HepG2 (cell line): ENCODE data around the gene ATOSB.

Source experiments
- MYC ChIP-seq: sonication (generic); formaldehyde crosslinking; IDR thresholded peaks from 2 replicates; pipeline ENCODE4 v1.9.0; 2021; ENCODE audit warnings: missing genetic modification reagents, borderline replicate concordance
- NFYC ChIP-seq: IDR thresholded peaks from 2 replicates; pipeline ENCODE4 v1.6.1; 2016; ENCODE audit warnings: missing genetic modification reagents, missing compliant biosample characterization
- SIX4 ChIP-seq: sonication (generic); formaldehyde crosslinking; IDR thresholded peaks from 2 replicates; pipeline ENCODE4 v1.4.0; 2020; ENCODE audit warnings: missing genetic modification reagents
- TF ChIP-seq, protein P1 (sequence below): sonication (generic); formaldehyde crosslinking; IDR thresholded peaks from 2 replicates; pipeline ENCODE4 v1.8.1; 2023; ENCODE audit warnings: missing genetic modification reagents, inconsistent platforms, borderline replicate concordance

DNA sequence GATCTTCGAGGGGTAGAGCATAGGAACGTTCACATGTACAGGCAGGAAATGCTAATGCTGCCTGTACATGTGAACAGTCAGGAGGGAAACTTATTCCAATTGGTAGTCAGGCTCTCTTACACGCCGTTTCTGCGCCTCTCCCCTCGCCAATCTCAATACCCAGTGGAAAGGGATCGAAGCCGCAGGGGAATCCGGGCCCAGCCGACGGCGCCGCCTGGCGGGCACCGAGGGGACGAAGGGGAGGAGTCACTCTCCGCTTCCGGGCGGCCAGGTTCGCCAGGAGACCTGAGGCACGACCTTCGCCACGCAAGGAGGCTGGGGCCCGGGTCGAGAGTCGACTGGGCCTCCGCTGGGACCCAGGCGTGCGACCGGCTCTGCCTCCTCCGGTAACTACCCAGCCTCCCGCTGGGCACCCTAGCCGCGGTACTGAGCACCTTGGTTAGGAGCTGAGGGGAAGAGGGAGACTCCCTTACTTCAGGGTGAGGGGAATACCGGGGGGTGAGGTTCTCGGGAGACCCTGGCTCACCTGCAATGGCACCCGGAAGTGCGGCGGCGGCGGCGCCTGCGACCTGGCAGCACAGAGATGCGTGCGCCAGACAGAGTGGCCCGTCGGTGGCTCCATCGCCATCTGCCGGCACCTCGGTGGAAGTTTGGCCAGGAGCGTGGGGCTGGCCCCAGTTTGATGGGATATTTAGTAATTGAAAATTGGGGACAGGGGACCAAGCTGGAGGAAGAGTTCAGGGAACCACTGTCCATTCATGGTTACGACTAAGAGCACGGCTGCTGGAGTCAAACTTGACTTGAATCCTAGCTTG is 19.4 kb downstream of the ATOSB start, which contains the start of gene PIGO:
- TF ChIP-seq NFYC (CRISPR knock-in tag) (peak; percentile 52; the same call in 1 of the 2 replicates), MYC (CRISPR knock-in tag) (peak; percentile 90), SIX4 (CRISPR knock-in tag) (peak; percentile 35; the same call in 1 of the 2 replicates)
- TF ChIP-seq, protein P1, sequence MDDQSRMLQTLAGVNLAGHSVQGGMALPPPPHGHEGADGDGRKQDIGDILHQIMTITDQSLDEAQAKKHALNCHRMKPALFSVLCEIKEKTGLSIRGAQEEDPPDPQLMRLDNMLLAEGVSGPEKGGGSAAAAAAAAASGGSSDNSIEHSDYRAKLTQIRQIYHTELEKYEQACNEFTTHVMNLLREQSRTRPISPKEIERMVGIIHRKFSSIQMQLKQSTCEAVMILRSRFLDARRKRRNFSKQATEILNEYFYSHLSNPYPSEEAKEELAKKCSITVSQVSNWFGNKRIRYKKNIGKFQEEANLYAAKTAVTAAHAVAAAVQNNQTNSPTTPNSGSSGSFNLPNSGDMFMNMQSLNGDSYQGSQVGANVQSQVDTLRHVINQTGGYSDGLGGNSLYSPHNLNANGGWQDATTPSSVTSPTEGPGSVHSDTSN: no peak
